HCT116 (cell line): ENCODE results near the gene ZNF543. TPM values are rescaled to one million over a fixed set of nuclear protein-coding genes. Genes with fewer than 3 reads are reported as not detected.
A peak's percentile ranks its signal among the peaks of the same experiment; 100 is the strongest.

Experiments used
- ATAC-seq: fragments of 200-7000 bp; cut with Tn5 transposase; 2 replicates; pipeline ENCODE4 v1.9.1; 2020; ENCODE audit warnings: mild to moderate bottlenecking, moderate library complexity
- BruUV-seq: library from RNA; stranded (reverse); fragments of 400-500 nt; replicated peaks from 2 replicates; lab custom pipeline; 2021; lab: Mats Ljungman, UMichigan
- CTCF ChIA-PET: fragments of 300-600 bp; sonication (Branson Sonifier 250); formaldehyde crosslinking; loops from one replicate; lab custom pipeline; 2021; ENCODE audit warnings: antibody characterized with exemption; lab: Charles Lee
- POLR2A ChIA-PET: fragments of 300-600, 350-600 bp; sonication (Branson Sonifier 250); formaldehyde crosslinking; loops from one replicate; lab custom pipeline; 2021; ENCODE audit warnings: antibody characterized with exemption; lab: Charles Lee
- RAD21 ChIA-PET, 2 experiments: fragments of 300-600 bp; sonication (Branson Sonifier 250); formaldehyde crosslinking; loops; one replicate each; lab custom pipeline; 2023; ENCODE audit warnings: low total read pairs in 2 of 2; ENCODE audit not compliant: uncharacterized antibody in 2 of 2, unreplicated experiment in 2 of 2, low non-redundant PET in 1 of 2; lab: Charles Lee
- DNase-seq: peaks from one replicate; pipeline ENCODE4 v3.0.0-alpha.2; 2010; ENCODE audit warnings: low read depth, low spot score
- H2AFZ ChIP-seq: fragments of 200-600 bp; shearing (Covaris generic), sonication (generic); 2 replicates; pipeline ENCODE4 v1.6.1; 2017; ENCODE audit warnings: low read depth, mixed run types, mixed read lengths, antibody characterized with exemption, low read length; ENCODE audit not compliant: poor library complexity, severe bottlenecking
- H3K27ac ChIP-seq: 2 replicates; pipeline ENCODE4 v1.5.1; 2012; ENCODE audit warnings: low read depth, low read length
- H3K27me3 ChIP-seq: fragments of 200-600 bp; sonication (generic); 2 replicates; pipeline ENCODE4 v1.6.1; 2016; ENCODE audit warnings: mixed run types, low read length, mixed read lengths; ENCODE audit not compliant: insufficient read depth
- H3K36me3 ChIP-seq, 2 experiments: fragments of 200-500 bp in 1 of 2; fragments of 200-600 bp in 1 of 2; sonication (Bioruptor generic) in 1 of 2; sonication (generic) in 1 of 2; 2 replicates each; pipeline versions ENCODE4 v1.5.1 to v1.6.1; 2014 to 2016; ENCODE audit warnings: low read length in 2 of 2, inconsistent platforms in 1 of 2, mixed read lengths in 1 of 2, mixed run types in 1 of 2; ENCODE audit not compliant: insufficient read depth in 2 of 2, control insufficient read depth in 1 of 2
- H3K4me1 ChIP-seq, 2 experiments: fragments of 200-600 bp in 1 of 2; sonication (generic) in 1 of 2; 2 replicates each; pipeline versions ENCODE4 v1.5.1 to v1.6.1; 2012 to 2017; ENCODE audit warnings: low read length in 2 of 2, inconsistent platforms in 1 of 2, mild to moderate bottlenecking in 1 of 2, mixed read lengths in 1 of 2, mixed run types in 1 of 2, moderate library complexity in 1 of 2; ENCODE audit not compliant: insufficient read depth in 2 of 2, control insufficient read depth in 1 of 2
- H3K4me2 ChIP-seq: fragments of 200-600 bp; sonication (generic); 2 replicates; pipeline ENCODE4 v1.6.1; 2017; ENCODE audit warnings: mixed run types, low read length, mixed read lengths
- H3K4me3 ChIP-seq, 2 experiments: fragments of 200-600 bp in 1 of 2; sonication (generic) in 1 of 2; replicated peaks in 1 of 2; 2 replicates each; pipeline ENCODE4 v1.5.1; 2011 to 2016; ENCODE audit warnings: low read length in 2 of 2, control low read depth in 1 of 2, low read depth in 1 of 2, mild to moderate bottlenecking in 1 of 2, mixed read lengths in 1 of 2, mixed run types in 1 of 2
- H3K79me2 ChIP-seq: fragments of 200-600 bp; sonication (generic); 2 replicates; pipeline ENCODE4 v1.6.1; 2017; ENCODE audit warnings: mild to moderate bottlenecking, mixed run types, low read length, moderate library complexity, mixed read lengths; ENCODE audit not compliant: insufficient read depth
- H3K9ac ChIP-seq: fragments of 200-600 bp; sonication (generic); 2 replicates; pipeline ENCODE4 v1.6.1; 2016; ENCODE audit warnings: low read length, mixed read lengths
- H3K9me2 ChIP-seq: fragments of 200-600 bp; sonication (generic), shearing (Covaris generic); 2 replicates; pipeline ENCODE4 v1.6.1; 2017; ENCODE audit warnings: mixed run types, mild to moderate bottlenecking, moderate library complexity; ENCODE audit not compliant: insufficient read depth
- H3K9me3 ChIP-seq, 2 experiments: fragments of 200-500 bp in 1 of 2; fragments of 200-600 bp in 1 of 2; sonication (Bioruptor generic) in 1 of 2; sonication (generic) in 1 of 2; 2 replicates each; pipeline ENCODE4 v1.6.1; 2014 to 2017; ENCODE audit warnings: low read length in 2 of 2, mixed read lengths in 2 of 2, inconsistent platforms in 1 of 2, low read depth in 1 of 2, mild to moderate bottlenecking in 1 of 2, mixed run types in 1 of 2, moderate library complexity in 1 of 2; ENCODE audit not compliant: control insufficient read depth in 1 of 2, insufficient read depth in 1 of 2
- H4K20me1 ChIP-seq: fragments of 200-600 bp; sonication (generic), shearing (Covaris generic); 2 replicates; pipeline ENCODE4 v1.6.1; 2017; ENCODE audit warnings: mixed run types, mild to moderate bottlenecking, moderate library complexity; ENCODE audit not compliant: insufficient read depth
- EGR1 ChIP-seq: IDR thresholded peaks from 2 replicates; pipeline ENCODE4 v1.6.1; 2012; ENCODE audit warnings: low read depth
- EZH2 ChIP-seq: fragments of 200-600 bp; sonication (generic); IDR thresholded peaks from 2 replicates; pipeline ENCODE4 v1.6.1; 2017; ENCODE audit warnings: antibody characterized with exemption, mixed run types
- EZH2phosphoT487 ChIP-seq: fragments of 200-600 bp; IDR thresholded peaks from 2 replicates; pipeline ENCODE4 v1.6.1; 2018; ENCODE audit warnings: antibody characterized with exemption, borderline replicate concordance
- POLR2A ChIP-seq: IDR thresholded peaks from 2 replicates; pipeline ENCODE4 v1.7.0; 2011; ENCODE audit warnings: borderline replicate concordance; ENCODE audit not compliant: insufficient read depth, insufficient read length; ENCODE audit errors: extremely low read depth
- POLR2AphosphoS5 ChIP-seq: IDR thresholded peaks from 2 replicates; pipeline ENCODE4 v1.6.1; 2011; ENCODE audit warnings: mild to moderate bottlenecking, low read depth, low read length, moderate library complexity
- SIN3A ChIP-seq: IDR thresholded peaks from 2 replicates; pipeline ENCODE4 v1.6.1; 2012; ENCODE audit warnings: low read depth
- TCF7L2 ChIP-seq: IDR thresholded peaks from 2 replicates; pipeline ENCODE4 v1.7.0; 2011; ENCODE audit warnings: borderline replicate concordance, inconsistent platforms; ENCODE audit not compliant: insufficient read depth, insufficient read length; ENCODE audit errors: extremely low read depth
- ZFX ChIP-seq: fragments of 450-650 bp; IDR thresholded peaks from 2 replicates; pipeline ENCODE4 v1.6.1; 2017
- ZNF274 ChIP-seq: fragments of 200-500 bp; sonication (Bioruptor generic); IDR thresholded peaks from 2 replicates; pipeline ENCODE4 v1.6.1; 2014; ENCODE audit warnings: mild to moderate bottlenecking, low read depth, low read length, inconsistent platforms
- intact Hi-C: fragments of 100-400 bp; cut with micrococcal nuclease; formaldehyde crosslinking; loops from 2 replicates; pipeline ENCODE4 v1.10.0; 2022
- total RNA-seq: library from RNA; stranded (reverse); gene quantifications from one replicate; pipeline ENCODE4 v1.2.1, GENCODE V29; 2021; ENCODE audit not compliant: unreplicated experiment
- TF ChIP-seq, protein P1 (sequence below): IDR thresholded peaks from 2 replicates; pipeline ENCODE4 v1.6.1; 2012; ENCODE audit warnings: low read depth
- TF ChIP-seq, protein P2 (sequence below): IDR thresholded peaks from 2 replicates; pipeline ENCODE4 v1.6.1; 2011; ENCODE audit warnings: mild to moderate bottlenecking, low read length, moderate library complexity; ENCODE audit not compliant: insufficient replicate concordance; ENCODE audit errors: extremely low read depth
- TF ChIP-seq, protein P3 (sequence below), 3 experiments: fragments of 200-600 bp in 1 of 3; sonication (generic) in 1 of 3; IDR thresholded peaks in 2 of 3; conservative IDR thresholded peaks in 1 of 3; 2 replicates each; pipeline ENCODE4 v1.5.1; 2012 to 2017; ENCODE audit warnings: low read depth in 2 of 3, low read length in 2 of 3, antibody characterized with exemption in 1 of 3, borderline replicate concordance in 1 of 3, control low read depth in 1 of 3, mild to moderate bottlenecking in 1 of 3, mixed read lengths in 1 of 3, mixed run types in 1 of 3, moderate library complexity in 1 of 3; ENCODE audit not compliant: insufficient read depth in 1 of 3

ZNF543 gene
- total RNA-seq, 1 experiment from 2014 or later = 7.6 TPM

DNA sequence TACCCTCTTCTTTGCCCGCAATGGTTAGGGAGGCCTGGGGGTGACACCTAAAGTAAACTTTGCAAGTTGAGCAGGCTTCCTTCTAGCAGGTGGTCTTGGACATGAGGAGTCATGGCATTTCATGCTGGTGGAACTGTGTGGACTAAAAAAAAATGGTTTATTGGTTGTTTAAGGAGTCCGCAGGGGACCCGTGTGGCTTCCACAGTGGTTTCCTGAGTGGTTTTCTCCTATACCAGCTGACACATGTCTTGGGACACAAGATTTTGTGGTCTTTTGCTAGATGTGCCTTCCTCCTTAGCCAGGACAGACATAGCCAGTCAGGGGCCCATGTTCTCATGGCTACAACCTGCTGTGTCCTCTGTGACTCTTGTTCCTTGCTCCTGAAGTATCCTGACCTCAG is 1.5 kb downstream of the ZNF543 start:
- Histone ChIP-seq H3K9me2 (no peaks in the 10 kb centered on the region), H3K4me1 (peaks cover 9 to 13% of the 10 kb centered on the region in 2 experiments), H2AFZ (no peak overlapping the region), H3K36me3 (peaks cover 17% of the 10 kb centered on the region in 2 experiments; a peak in 2 of 4 replicates), H3K9me3 (no peaks in the 10 kb centered on the region), H3K9ac (peak overlapping the region; percentile 83; the same call in 1 of the 2 replicates), H4K20me1 (no peaks in the 10 kb centered on the region), H3K27ac (no peak overlapping the region), H3K79me2 (peaks cover 25% of the 10 kb centered on the region), H3K4me3 (peak overlapping the region; percentile 75 to 80), H3K27me3 (no peaks in the 10 kb centered on the region), H3K4me2 (peak overlapping the region; percentile 89)
- DNase-seq (no peak), ATAC-seq (no peak)
- no peak for TF ChIP-seq POLR2A
- TF ChIP-seq POLR2AphosphoS5 = no peak
- TF ChIP-seq, protein P1, sequence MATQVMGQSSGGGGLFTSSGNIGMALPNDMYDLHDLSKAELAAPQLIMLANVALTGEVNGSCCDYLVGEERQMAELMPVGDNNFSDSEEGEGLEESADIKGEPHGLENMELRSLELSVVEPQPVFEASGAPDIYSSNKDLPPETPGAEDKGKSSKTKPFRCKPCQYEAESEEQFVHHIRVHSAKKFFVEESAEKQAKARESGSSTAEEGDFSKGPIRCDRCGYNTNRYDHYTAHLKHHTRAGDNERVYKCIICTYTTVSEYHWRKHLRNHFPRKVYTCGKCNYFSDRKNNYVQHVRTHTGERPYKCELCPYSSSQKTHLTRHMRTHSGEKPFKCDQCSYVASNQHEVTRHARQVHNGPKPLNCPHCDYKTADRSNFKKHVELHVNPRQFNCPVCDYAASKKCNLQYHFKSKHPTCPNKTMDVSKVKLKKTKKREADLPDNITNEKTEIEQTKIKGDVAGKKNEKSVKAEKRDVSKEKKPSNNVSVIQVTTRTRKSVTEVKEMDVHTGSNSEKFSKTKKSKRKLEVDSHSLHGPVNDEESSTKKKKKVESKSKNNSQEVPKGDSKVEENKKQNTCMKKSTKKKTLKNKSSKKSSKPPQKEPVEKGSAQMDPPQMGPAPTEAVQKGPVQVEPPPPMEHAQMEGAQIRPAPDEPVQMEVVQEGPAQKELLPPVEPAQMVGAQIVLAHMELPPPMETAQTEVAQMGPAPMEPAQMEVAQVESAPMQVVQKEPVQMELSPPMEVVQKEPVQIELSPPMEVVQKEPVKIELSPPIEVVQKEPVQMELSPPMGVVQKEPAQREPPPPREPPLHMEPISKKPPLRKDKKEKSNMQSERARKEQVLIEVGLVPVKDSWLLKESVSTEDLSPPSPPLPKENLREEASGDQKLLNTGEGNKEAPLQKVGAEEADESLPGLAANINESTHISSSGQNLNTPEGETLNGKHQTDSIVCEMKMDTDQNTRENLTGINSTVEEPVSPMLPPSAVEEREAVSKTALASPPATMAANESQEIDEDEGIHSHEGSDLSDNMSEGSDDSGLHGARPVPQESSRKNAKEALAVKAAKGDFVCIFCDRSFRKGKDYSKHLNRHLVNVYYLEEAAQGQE = no peak
- TF ChIP-seq SIN3A = no peak
- no peak for TF ChIP-seq ZFX
- ChIA-PET RAD21 (no interaction called here), CTCF (no interaction called here), POLR2A (no interaction called here)
- intact Hi-C loops = no loop called here
- no TSS peak for BruUV-seq

DNA sequence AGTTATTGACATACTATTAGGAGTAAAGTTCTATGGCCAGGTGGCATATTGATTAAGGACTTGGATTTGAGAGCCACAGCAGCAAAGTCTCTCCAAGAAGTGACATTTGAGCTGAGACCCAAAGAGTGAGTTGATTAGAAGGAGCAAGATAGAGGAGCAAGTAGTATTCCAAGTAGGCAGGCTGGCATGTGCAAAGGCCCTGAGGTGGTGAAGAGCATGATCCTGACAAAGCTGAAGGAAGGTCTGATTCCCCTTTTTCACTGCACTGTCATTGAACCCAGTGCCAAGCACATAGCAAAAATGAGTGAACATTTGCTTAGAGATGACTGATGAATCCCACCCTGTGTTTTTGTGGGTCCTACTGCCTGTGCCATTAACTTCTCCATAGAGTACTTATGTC is 4.7 kb downstream of the ZNF543 start:
- H3K27me3 ChIP-seq = no peaks in the 10 kb centered on the region
- H3K27ac ChIP-seq = no peak overlapping the region
- ChIA-PET CTCF (no interaction called here), RAD21 (no interaction called here), POLR2A (no interaction called here)
- peaks cover 9 to 13% of the 10 kb centered on the region in 2 experiments for H3K4me1 ChIP-seq
- H2AFZ ChIP-seq = no peak overlapping the region
- no TSS peak for BruUV-seq
- no peaks in the 10 kb centered on the region for H3K9me2 ChIP-seq
- no peak overlapping the region for H3K4me2 ChIP-seq
- DNase-seq (no peak), ATAC-seq (no peak)
- no peak overlapping the region for H3K9ac ChIP-seq
- TF ChIP-seq POLR2A = no peak
- TF ChIP-seq EGR1 = no peak
- no peak for TF ChIP-seq EZH2phosphoT487
- TF ChIP-seq, protein P2, sequence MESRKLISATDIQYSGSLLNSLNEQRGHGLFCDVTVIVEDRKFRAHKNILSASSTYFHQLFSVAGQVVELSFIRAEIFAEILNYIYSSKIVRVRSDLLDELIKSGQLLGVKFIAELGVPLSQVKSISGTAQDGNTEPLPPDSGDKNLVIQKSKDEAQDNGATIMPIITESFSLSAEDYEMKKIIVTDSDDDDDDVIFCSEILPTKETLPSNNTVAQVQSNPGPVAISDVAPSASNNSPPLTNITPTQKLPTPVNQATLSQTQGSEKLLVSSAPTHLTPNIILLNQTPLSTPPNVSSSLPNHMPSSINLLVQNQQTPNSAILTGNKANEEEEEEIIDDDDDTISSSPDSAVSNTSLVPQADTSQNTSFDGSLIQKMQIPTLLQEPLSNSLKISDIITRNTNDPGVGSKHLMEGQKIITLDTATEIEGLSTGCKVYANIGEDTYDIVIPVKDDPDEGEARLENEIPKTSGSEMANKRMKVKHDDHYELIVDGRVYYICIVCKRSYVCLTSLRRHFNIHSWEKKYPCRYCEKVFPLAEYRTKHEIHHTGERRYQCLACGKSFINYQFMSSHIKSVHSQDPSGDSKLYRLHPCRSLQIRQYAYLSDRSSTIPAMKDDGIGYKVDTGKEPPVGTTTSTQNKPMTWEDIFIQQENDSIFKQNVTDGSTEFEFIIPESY = no peak
- no peak for TF ChIP-seq TCF7L2
- no peak for TF ChIP-seq EZH2
- no peak for TF ChIP-seq SIN3A
- TF ChIP-seq, protein P3, sequence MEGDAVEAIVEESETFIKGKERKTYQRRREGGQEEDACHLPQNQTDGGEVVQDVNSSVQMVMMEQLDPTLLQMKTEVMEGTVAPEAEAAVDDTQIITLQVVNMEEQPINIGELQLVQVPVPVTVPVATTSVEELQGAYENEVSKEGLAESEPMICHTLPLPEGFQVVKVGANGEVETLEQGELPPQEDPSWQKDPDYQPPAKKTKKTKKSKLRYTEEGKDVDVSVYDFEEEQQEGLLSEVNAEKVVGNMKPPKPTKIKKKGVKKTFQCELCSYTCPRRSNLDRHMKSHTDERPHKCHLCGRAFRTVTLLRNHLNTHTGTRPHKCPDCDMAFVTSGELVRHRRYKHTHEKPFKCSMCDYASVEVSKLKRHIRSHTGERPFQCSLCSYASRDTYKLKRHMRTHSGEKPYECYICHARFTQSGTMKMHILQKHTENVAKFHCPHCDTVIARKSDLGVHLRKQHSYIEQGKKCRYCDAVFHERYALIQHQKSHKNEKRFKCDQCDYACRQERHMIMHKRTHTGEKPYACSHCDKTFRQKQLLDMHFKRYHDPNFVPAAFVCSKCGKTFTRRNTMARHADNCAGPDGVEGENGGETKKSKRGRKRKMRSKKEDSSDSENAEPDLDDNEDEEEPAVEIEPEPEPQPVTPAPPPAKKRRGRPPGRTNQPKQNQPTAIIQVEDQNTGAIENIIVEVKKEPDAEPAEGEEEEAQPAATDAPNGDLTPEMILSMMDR (IDR thresholded peaks at IDR 0.05 in 2 of 3, conservative IDR thresholded peaks at IDR 0.05 in 1 of 3; ENCODE audit: borderline replicate concordance in 1 of 3, insufficient read depth in 1 of 3, low read depth in 2 of 3, low read length in 2 of 3) = no peak
- TF ChIP-seq ZFX = no peak
- no peak for TF ChIP-seq ZNF274
- peaks cover 25% of the 10 kb centered on the region for H3K79me2 ChIP-seq
- H3K36me3 ChIP-seq = peaks cover 34 to 36% of the 10 kb centered on the region in 2 experiments
- no peak overlapping the region for H3K4me3 ChIP-seq
- H4K20me1 ChIP-seq = no peaks in the 10 kb centered on the region
- intact Hi-C loops = no loop called here
- H3K9me3 ChIP-seq = no peaks in the 10 kb centered on the region
